ENCODE data around the gene ZNF700.
"Not testable (repeated sequence)": the region's sequence is repeated elsewhere in the genome, so short reads cannot be mapped to it uniquely, and the experiment has no call there.

The ZNF700 gene

DNA sequence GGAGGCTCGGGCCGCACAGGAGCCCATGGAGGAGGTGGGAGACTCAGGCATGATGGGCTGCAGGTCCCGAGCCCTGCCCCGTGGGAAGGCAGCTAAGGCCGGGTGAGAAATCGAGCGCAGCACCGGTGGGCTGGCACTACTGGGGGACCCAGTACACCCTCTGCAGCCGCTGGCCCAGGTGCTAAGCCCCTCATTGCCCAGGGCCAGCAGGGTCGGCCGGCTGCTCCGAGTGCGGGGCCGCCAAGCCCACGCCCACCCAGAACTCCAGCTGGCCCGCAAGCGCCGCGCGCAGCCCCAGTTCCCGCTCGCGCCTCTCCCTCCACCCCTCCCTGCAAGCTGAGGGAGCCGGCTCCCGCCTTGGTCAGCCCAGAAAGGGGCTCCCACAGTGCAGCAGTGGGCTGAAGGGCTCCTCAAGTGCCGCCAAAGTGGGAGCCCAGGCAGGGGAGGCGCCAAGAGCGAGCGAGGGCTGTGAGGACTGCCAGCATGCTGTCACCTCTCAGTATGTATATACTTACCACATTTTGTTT lies 16.5 kb downstream of the ZNF700 start:
- DNase-seq (ENCODE audit: low read depth), result not testable (repeated sequence)

DNA sequence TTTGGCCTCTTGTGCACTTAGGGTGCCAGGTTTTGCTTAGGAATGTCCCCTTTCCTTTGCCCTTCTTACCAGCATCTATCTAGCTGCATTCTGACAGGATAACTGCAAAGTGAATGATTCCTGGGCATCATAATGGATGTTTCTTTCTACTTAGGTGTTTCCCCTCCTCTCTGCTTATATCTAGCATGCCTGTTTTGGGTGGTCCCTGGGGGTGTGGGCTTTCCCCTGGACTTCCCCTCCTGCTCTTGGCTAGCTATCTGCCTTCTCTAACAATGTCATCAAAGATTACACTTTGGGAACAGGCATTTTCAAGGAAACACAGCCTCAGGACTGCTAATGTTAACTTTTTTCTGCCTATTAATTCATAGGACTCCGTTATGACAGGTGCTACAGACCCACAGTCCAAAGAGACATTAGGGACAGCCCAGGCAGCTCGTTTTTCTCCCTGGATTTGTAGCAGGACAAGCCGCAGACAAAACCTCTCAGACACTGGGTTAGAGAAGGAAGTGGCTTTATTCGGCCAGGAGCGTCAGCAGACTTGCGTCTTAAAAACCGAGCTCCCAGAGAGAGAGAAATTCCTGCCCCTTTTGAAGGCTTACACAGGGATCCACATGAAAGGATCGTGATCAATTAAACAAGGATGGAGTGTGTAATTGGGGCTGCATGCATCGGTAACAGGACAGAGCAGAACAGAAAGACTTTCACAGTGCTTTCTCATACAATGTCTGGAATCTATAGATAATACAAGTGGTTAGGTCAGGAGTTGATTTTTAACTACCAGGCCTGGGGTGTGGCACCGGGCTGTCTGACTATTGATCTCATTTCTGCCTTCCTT lies 17.3 kb downstream of the ZNF700 start:
- DNase-seq (ENCODE audit: low read depth), result no peak

DNA sequence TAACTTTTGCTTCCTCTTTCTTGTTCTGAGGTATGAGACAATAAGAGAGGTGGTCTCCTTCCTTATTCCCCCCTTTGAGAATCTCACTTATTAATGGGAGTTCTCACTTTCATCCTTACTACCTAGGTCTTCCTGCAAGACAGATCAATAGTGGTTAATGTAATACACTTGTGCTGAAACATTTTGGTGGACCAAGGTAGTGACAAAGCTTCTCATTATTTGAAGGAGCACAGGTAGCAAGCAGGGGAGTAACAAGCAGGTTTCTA lies 17.9 kb downstream of the ZNF700 start:
- DNase-seq (ENCODE audit: low read depth), result no peak

DNA sequence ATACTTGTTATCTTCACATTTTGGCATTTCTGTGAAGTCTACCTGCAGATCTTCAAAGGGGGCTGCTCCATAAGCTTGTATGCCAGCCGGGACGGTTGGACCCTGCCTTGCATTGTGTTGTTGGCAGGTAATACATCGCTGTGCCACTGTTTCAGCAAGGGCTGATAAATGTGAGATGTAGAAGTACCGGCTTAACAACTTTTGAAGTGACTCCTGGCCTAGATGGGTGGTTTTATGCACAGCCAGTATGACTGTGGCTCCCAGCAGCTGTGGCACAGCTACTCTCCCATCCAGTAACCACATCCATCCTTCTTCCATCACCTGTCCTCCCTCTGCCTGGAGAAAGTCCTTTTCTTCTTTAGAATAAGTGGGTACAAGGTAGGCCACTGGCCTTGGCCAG lies 19.7 kb downstream of the ZNF700 start:
- DNase-seq (ENCODE audit: low read depth), result no peak

DNA sequence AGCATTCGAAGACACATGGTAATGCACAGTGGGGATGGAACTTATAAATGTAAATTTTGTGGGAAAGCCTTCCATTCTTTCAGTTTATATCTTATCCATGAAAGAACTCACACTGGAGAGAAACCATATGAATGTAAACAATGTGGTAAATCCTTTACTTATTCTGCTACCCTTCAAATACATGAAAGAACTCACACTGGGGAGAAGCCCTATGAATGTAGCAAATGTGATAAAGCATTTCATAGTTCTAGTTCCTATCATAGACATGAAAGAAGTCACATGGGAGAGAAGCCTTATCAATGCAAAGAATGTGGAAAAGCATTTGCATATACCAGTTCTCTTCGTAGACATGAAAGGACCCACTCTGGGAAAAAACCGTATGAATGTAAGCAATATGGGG lies 23.7 kb downstream of the ZNF700 start:
- DNase-seq (ENCODE audit: low read depth), result no peak

DNA sequence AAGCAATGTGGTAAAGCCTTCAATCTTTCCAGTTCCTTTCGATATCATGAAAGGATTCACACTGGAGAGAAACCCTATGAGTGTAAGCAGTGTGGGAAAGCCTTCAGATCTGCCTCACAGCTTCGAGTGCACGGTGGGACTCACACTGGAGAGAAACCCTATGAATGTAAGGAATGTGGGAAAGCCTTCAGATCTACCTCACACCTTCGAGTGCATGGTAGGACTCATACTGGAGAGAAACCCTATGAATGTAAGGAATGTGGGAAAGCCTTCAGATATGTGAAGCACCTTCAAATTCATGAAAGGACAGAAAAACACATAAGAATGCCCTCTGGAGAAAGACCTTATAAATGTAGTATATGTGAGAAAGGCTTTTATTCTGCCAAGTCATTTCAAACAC lies 24.3 kb downstream of the ZNF700 start:
- peak; percentile 41 for DNase-seq (ENCODE audit: low read depth)

DNA sequence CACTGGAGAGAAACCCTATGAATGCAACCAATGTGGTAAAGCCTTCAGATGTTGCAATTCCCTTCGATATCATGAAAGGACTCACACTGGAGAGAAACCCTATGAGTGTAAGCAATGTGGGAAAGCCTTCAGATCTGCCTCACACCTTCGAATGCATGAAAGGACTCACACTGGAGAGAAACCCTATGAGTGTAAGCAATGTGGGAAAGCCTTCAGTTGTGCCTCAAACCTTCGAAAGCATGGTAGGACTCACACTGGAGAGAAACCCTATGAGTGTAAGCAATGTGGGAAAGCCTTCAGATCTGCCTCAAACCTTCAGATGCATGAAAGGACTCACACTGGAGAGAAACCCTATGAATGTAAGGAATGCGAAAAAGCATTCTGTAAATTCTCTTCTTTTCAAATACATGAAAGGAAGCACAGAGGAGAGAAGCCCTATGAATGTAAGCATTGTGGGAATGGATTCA lies 24.7 kb downstream of the ZNF700 start:
- DNase-seq (ENCODE audit: low read depth), result not testable (repeated sequence)

DNA sequence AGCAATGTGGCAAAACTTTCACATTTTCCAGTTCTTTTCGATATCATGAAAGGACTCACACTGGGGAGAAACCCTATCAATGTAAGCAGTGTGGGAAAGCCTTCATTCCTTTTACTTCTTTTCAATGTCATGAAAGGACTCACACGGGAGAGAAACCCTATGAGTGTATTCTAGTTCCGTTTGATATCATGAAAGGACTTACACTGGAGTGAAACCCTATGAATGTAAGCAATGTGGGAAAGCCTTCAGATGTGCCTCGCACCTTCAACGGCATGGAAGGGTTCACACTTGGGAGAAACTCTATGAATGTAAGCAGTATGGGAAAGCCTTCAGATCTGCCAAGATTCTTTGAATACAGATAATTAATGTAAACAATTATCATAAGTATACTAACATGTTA lies 25.4 kb downstream of the ZNF700 start:
- DNase-seq (ENCODE audit: low read depth), result no peak

DNA sequence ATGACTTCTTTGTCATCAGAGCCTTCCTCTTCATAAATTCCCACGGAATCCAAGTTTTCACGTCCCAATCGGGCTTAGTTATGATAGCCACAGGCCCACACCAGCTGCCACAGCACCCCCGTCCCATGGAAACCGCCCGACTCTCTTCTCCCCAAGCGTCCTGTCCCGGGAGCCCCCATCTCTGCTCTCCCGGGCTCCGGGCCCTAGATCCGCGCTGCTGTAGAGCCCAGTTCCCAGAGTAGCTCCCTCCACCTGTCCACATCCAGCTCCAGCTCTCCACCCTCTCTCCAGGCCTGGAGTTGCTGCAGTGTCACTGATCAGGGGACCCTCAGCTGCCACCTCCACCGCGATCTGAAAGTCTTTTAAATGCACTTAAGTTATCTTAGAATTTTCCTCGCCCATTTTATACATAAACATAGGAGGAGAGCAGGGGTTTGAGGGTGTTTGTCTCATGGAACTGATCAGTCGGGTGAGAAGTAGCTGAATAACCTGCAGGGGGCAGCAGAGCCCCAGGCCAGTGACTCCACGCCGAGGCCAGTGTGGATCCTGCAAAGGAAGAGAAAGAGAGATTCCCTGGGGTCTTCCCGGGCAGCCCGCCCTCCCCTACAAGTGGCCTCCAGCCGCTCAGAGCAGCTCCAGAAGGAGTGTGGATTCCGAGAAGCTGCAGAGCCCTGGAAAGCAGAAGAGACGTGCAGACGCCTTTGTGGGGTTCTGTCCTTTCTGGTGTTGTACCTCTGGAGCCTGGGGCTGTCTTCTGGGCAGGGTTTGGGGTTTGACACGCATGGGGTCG lies 38.9 kb downstream of the ZNF700 start:
- DNase-seq (ENCODE audit: low read depth), result peak; percentile 43

DNA sequence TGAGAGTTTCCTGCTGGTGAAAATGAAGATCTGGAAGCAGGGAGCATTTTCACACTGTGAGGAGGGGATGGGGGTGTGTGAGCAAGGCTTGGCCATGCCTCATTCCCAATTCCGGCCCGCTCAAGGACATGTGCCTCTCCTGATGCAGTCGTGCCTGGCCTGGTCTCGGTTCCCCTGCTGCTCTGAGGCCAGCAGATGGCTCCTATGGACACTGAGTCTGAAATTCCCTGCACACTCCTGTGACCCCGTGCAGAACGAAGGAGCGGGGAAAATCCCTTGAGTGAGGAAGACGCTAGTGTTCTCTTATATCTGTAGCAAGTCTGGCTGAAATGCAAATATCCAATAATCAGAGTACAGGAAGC lies 39.6 kb downstream of the ZNF700 start:
- no peak for DNase-seq (ENCODE audit: low read depth)

DNA sequence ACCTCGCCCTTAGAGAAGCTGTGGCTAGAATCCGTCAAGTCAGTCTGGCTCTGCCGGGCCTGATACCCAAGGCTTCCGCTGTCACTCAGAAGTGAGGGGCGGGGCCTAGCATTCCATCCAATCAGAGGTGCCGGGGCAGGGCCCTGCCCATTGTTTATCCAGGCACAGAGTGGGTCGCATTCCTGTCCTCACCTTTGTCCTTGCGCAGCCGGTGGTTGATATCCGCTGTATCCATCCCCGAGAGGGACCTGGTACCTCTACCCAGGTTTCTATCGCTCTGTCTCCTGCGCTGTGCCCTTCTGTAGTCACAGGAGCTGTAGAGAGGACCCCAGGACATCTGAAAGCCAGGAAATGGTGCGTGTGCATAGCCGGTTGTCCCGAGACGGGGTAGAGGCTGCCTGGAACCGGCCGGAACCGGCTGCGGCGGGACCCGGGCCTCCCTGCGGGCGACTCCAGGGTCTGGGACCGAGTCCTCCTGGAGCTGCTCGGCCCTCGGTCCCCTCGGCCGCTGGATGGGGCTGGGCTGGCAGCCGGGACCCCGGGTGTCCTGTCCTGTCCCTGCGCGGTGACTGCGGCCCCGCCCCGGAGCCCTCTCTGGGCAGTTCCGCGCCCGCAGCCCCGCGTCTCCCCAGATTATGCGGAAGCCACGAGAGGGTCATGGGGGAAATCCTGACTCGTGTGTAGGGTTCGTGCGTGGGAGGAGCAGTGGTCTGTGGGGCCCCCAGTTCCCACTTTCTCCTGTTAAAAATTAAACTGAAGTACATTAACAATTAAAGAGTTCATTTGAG lies 40.1 kb downstream of the ZNF700 start, which contains the start of gene ZNF763:
Gene ZNF763 (plus strand): TSS at position 183 of the 788 bp plus-strand sequence. CDS start 169 bp downstream, at position 352.
- peak; percentile 72 for DNase-seq (ENCODE audit: low read depth)

DNA sequence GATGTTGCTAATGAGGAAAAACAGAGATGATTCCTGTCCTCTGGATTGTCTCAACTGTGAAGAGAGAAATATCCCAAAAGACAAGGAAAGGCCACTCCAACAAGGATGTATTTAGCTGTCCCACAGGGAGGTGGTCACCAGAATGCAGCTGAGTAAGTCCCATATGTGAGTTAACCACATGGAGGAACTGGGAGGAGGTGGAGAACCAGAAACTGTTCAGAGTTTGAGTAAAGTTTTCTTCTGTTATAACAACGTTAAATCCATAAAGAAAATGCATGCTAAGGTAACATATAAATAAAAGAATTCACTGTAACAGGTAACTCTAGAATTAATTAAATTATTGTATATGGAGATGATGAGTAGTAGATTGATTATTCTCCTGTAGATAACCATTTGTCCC lies 45.3 kb downstream of the ZNF700 start:
- no peak for DNase-seq (ENCODE audit: low read depth)

DNA sequence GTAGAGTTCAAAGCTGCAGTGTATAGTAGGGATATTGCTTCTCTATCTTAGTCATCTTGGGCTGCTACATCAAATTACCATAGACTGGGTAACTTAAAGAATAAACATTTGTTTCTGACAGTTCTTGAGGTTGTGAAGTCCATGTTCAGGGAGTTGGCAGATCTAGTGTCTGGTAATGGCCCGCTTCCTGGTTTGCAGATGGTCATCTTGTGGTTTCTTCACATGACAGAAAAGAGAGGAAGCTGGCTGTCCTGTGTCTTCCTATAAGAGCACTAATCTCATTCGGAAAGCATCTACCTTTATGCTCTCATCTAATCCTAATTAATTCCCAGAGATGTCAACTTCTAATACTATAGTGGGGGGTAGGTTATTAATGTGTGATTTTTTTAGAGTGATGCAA lies 46.1 kb downstream of the ZNF700 start:
- DNase-seq (ENCODE audit: low read depth), result no peak

DNA sequence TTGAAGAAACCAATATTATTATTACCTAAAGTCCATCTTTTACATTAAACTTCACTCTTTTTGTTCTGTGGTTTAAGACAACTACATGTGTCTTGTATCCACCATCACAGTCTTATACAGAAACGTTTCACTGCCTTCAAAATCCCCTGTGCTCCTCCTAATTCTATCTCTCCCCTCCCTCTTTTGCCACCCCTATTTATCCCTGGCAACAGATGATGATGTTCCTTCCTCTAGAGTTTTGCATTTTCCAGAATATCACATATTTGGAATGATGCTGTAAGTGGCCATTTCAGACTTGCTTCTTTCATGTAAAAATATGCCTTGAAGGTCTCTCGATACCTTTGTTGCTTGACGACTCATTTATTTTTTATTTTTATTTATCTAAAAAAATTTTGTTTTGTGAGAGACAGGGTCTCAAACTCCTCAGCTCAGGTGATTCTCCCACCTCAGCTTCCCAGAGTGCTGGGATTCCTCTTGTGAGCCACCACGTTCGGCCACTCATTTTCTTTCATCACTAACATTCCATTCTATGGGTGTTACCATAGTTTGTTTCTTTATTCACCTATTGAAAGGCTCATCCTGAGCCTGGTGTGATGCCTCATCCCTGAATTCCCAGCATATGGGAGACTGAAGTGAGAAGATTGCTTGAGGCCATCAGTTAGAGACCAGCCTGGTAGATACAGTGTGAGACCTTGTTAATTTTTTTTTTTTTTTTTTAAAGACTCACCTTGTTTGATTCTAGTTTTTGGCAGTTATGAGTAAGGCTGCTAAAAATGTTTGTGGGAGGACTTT lies 48.3 kb downstream of the ZNF700 start:
- DNase-seq (ENCODE audit: low read depth), result no peak

DNA sequence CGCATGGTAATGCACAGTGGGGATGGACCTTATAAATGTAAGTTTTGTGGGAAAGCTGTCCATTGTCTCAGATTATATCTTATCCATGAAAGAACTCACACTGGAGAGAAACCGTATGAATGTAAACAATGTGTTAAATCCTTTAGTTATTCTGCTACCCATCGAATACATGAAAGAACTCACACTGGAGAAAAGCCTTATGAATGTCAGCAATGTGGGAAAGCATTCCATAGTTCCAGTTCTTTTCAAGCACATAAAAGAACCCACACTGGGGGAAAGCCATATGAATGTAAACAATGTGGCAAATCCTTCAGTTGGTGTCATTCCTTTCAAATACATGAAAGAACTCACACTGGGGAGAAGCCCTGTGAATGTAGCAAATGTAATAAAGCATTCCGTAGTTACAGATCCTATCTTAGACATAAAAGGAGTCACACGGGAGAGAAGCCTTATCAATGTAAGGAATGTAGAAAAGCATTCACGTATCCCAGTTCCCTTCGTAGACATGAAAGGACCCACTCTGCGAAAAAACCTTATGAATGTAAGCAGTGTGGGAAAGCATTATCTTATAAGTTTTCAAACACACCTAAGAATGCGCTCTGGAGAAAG lies 53.7 kb downstream of the ZNF700 start:
- DNase-seq (ENCODE audit: low read depth), result no peak

DNA sequence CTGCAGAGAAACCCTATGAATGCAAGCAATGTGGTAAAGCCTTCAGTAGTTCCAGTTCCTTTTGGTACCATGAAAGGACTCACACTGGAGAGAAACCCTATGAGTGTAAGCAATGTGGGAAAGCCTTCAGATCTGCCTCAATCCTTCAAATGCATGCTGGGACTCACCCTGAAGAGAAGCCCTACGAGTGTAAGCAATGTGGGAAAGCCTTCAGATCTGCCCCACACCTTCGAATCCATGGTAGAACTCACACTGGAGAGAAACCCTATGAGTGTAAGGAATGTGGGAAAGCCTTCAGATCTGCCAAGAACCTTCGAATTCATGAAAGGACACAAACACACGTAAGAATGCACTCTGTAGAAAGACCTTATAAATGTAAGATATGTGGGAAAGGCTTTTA lies 54.6 kb downstream of the ZNF700 start:
- DNase-seq (ENCODE audit: low read depth), result no peak

DNA sequence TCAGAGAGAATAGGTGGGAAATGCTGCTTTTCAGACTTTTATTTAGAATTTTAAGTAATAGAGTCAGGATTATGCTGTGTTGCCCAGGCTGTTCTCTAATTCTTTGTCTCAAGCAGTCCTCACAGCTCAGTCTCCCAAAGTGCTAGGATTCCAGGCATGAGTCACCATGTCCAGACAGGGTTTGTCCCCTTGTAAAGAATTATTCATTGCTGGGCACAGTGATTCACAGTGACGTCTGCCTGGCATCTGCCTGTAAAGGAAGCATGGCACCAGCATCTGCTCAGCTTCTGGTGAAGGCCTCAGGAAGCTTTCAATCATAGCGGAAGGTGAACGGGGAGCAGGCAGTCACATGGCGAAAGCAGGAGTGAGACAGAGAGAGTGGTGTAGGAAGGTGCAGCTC lies 57.6 kb downstream of the ZNF700 start:
- DNase-seq (ENCODE audit: low read depth), result no peak

DNA sequence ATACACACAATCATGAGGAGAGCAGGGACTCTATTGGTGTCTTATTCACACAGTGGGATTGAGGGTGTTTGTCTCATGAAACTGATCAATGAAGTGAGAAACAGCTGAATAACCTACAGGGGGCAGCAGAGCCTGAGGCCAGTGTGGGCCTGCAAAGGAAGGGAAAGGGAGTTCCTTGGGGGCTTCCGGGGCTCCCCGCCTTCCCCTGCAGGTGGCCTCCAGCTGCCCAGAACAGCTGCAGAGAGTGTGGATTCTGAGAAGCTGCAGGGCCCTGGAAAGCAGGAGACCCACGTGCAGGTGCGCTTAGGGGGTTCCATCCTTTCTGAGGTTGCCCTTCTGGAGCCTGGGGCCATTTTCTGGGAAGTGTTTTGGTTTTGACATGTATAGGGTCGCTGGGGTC lies 60.1 kb downstream of the ZNF700 start:
- DNase-seq (ENCODE audit: low read depth), result no peak

DNA sequence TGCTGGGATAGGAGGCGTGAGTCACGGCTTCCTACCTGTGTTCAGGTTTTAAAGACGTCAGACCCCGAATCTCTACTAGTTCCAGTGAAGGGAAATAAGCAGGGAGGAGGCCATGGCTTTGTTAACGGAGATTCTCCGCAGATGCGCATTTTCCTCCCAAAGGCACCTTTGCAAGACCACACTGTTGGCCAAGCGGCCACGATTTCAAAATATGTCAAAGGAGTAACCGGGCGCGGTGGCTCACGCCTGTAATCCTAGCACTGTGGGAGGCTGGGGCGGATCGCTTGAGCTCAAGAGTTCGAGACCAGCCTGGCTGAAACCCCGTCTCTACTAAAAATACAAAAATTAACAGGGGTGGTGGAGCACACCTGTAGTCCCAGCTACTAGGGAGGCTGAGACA lies 61.8 kb downstream of the ZNF700 start:
- no peak for DNase-seq (ENCODE audit: low read depth)

DNA sequence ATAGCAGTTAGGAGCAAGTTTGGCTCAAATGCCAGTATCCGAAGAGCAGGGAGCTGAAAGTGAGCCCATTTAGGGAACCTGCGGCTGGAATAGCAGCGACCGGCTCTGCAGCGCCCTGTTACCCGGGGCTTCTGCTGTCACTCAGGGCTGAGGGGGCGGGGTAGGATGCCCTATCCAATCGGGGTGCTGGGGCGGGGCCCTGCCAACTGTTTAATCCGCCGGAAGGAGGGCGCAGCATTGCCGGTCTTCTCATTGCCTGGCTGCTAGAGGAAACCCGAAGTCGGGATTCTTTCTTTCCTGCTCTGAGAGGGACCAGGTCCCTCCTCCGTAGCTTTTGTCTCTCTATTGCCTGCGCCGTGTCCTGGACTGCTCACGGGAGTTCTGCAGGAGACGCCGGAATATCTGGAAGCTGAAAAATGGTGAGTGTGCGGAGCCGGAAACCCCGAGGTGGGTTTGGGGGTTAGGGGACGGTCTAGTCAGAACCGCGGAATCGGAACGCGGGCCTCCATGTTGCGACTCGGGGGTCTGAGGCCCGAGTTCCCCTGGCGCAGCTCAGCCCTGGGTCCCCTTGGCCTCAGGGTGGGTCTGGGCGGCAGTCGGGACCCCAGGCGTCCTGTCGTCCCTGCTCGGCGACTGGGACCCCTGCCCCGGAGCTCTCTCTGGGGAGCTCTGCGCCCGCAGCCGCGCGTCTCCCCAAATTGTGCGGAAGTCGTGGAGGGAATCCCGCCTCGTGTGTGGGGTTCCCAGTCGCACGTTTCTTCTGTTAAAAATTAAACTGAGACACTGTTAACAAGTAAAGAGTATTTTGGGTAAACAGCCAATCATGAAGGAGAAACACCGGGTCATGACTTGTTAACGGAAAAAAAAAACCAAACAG lies 62.7 kb downstream of the ZNF700 start:
- peak; percentile 90 for DNase-seq (ENCODE audit: low read depth)

All from amniotic epithelial cell (primary cell).